GM21576 (cell line): ENCODE measurements around the gene STXBP5.

Experiments
- ATAC-seq: cut with Tn5 transposase; IDR thresholded peaks from one replicate; pipeline ENCODE4 v1.9.1; 2021; ENCODE audit warnings: mild to moderate bottlenecking, moderate library complexity; ENCODE audit not compliant: unreplicated experiment

Gene STXBP5

DNA sequence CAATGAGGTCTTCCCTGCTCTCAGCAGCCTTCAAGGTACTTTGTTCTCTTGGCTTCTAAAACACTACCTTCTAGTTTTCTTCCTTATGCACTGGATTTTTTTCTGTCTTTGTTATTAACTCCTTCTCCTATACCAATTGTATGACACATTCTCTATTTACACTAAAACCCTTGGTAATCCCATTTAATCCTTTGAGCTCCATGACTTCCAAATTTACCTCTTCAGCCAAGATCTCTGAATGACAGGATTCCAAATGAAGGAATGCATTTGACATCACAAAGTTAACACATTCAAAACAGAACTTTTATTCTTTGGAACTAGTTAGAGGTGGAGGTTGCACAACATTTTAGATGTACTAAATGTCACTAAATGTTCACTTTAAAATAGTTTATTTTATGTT lies 217.7 kb downstream of the STXBP5 start:
- no peak for ATAC-seq

- no peak for ATAC-seq
Measured at GRCh38 chr6:147423111-147423510, 218.9 kb downstream of the STXBP5 start.

GRCh38 chr6:147429794-147430193 lies 225.6 kb downstream of the STXBP5 start:
- ATAC-seq: no peak

DNA sequence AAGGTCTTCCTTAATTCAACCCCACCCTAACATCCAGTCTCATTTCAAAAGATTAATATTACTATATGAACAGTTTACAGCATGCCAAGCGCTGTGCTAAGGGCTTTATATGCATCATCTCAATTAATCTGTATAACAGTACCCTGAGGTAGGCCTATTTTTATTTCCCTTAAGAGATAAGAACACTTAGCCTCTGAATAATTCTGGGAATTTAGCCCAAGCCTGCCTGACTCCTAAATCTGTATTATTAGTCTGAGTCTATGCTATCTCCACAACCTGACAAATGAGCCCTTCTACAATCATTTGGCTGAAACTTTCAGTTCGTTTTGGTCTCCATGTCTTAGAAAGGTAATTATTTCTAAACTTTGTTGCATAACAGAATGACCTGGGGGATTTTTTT lies 226.6 kb downstream of the STXBP5 start:
- ATAC-seq: no peak

DNA sequence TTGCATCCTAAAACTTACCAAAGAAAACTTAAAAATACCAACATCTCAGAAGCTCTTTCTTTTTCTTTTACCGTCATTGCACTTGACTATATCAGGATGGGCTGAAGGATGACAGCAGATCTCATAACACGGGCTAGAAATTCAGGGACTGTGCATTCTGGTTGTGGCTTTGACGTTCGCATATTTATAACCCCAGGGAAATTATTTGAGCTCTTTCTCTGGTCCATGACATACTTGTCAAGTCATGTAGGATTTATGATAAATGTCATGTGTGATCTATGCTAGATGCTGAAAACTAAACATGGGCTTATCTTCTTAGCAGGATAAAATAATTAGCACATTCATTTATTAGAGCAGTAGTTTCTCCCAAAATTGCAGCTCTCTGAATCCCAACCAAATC lies 229.9 kb downstream of the STXBP5 start:
- ATAC-seq: no peak

DNA sequence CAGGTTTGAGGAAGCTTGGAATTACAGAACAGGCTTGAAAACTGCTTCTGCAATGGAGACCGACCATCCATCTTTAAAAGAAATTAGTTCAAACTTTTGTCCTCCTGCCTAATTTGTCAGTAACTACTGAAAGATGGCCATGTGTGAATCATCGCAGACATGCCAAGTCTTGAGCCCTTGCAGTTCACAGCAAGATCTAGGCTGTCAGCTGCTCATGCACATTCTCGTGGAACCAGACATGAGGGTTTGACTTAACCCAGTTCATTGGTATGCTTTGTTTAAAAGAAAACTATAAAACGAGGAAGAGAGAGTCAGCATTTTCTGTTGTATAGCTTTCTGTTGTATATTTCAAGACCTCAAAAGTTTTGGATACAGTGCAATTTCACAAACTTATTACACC lies 230.3 kb downstream of the STXBP5 start:
- no peak for ATAC-seq

GRCh38 chr6:147437615-147438014 lies 233.4 kb downstream of the STXBP5 start:
- no peak for ATAC-seq

DNA sequence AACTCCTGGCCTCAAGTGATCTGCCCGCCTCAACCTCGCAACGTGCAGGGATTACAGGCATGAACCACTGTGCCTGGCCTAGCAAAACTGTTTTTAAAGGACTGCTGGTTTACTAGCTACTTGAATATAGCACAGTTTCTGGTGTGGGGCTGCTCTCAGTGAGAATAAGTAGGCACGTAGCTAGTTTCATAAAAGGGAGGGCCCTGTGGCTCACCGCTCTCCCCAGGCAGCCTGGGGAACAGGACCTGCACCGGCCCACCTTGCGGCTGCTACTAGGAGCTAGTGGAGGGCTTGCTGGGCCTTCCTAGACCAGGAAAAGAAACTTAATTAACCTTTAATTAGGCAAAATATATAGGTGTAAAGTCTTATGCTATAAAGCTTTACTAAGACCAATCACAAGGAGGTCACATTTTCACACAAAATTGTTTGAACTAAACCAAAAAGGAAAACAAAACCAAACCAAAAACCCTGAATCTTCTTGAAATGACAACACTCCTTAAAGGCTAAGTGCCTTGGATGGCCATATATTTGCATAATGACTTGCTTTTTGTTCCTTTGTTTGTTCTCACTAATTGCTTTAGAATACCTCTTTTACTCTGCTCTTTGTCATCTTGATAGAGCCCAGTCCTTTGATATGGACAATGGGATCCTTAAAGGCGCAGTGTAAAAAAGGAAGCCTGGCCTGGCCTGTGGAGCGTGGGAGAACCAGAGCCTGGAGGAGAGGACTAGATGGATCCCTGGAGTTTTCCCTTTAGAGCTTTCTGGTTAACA lies 234.7 kb downstream of the STXBP5 start:
- no peak for ATAC-seq
